Measurements from ENCODE around the gene TIMELESS. TPM values are rescaled to one million over a fixed set of nuclear protein-coding genes. Genes with fewer than 3 reads are reported as not detected.

Gene TIMELESS
- total RNA-seq, 4 donors from 2014 or later = 6.9 to 16.4 (median 11.4) TPM

- intact Hi-C loops (cut with DNase I) = no loop called here
- no peaks in the 10 kb centered on the region for H3K9me3 ChIP-seq
- H3K27ac ChIP-seq = no peak overlapping the region
- 65 to 71% methylated on average over 7 of the region's 7 CpGs for WGBS, 2 donors
- no peaks in the 10 kb centered on the region for H3K36me3 ChIP-seq
- no peak for DNase-seq
- no peaks in the 10 kb centered on the region for H3K27me3 ChIP-seq
- TF ChIP-seq CTCF (IDR thresholded peaks at IDR 0.05) (no peak), POLR2A (IDR thresholded peaks at IDR 0.05) (no peak)
- no peaks in the 10 kb centered on the region for H3K4me1 ChIP-seq
- H3K4me3 ChIP-seq = no peak overlapping the region
These were observed 74.3 kb downstream of the TIMELESS start for GRCh38 chr12:56374726-56375597.

GRCh38 chr12:56373515-56373914, 75.7 kb downstream of the TIMELESS start:
- Histone ChIP-seq H3K27ac (no peak overlapping the region), H3K27me3 (no peaks in the 10 kb centered on the region), H3K4me1 (no peaks in the 10 kb centered on the region), H3K9me3 (no peaks in the 10 kb centered on the region), H3K36me3 (no peaks in the 10 kb centered on the region), H3K4me3 (no peak overlapping the region)
- DNase-seq = no peak
- no peak for TF ChIP-seq CTCF (IDR thresholded peaks at IDR 0.05)
- no peak for TF ChIP-seq POLR2A (IDR thresholded peaks at IDR 0.05)
- WGBS, 2 donors = 94 to 96% methylated on average over 1 of the region's 1 CpG
- intact Hi-C loops (cut with DNase I) = no loop called here

GRCh38 chr12:56366948-56367347, 82.3 kb downstream of the TIMELESS start:
- WGBS, 2 donors = 73 to 86% methylated on average over 2 to 3 of the region's 3 CpGs
- DNase-seq = no peak
- Histone ChIP-seq H3K9me3 (no peaks in the 10 kb centered on the region), H3K27me3 (no peaks in the 10 kb centered on the region), H3K4me3 (no peak overlapping the region), H3K36me3 (no peaks in the 10 kb centered on the region), H3K4me1 (no peaks in the 10 kb centered on the region), H3K27ac (no peak overlapping the region)
- TF ChIP-seq CTCF (IDR thresholded peaks at IDR 0.05) (no peak), POLR2A (IDR thresholded peaks at IDR 0.05) (no peak)
- intact Hi-C loops (cut with DNase I) = no loop called here

Other genes with a start within 250 kb of the TIMELESS start
- 10 to 100 TPM; 21.1 to 42.5 (median 28.6) TPM for gene RNF41, start 227.5 kb downstream of the TIMELESS start, total RNA-seq
- 10 to 100 TPM; 17.2 to 31.0 (median 21.6) TPM for gene NABP2, start 225.1 kb downstream of the TIMELESS start, total RNA-seq
- 1 to 10 TPM in 1 of 4 donors, not detected in 3; 1.1 TPM for gene SLC39A5, start 219.4 kb downstream of the TIMELESS start, total RNA-seq
- gene ANKRD52, start 191.0 kb downstream of the TIMELESS start, total RNA-seq = 10 to 100 TPM in 3 of 4 donors, 1 to 10 TPM in 1; 9.2 to 15.8 (median 13.9) TPM
- gene COQ10A, start 182.5 kb downstream of the TIMELESS start, total RNA-seq = 1 to 10 TPM; 1.6 to 9.5 (median 4.1) TPM
- gene CS, start 149.1 kb downstream of the TIMELESS start, total RNA-seq = 100 to 1,000 TPM; 126 to 175 (median 133) TPM
- 10 to 100 TPM; 37.2 to 66.6 (median 55.3) TPM for gene CNPY2, start 133.4 kb downstream of the TIMELESS start, total RNA-seq
- 10 to 100 TPM; 10.2 to 35.9 (median 14.9) TPM for gene PAN2, start 115.4 kb downstream of the TIMELESS start, total RNA-seq
- gene IL23A, start 110.5 kb downstream of the TIMELESS start, total RNA-seq = 10 to 100 TPM in 1 of 4 donors, 1 to 10 TPM in 2, not detected in 1; 2.6 to 28.6 (median 2.8) TPM
- gene STAT2, start 89.3 kb downstream of the TIMELESS start, total RNA-seq = 10 to 100 TPM; 54.3 to 83.7 (median 62.4) TPM
- gene APOF, start 86.6 kb downstream of the TIMELESS start, total RNA-seq = not detected
- under 1 TPM in 1 of 4 donors, not detected in 3; 0.09 TPM for gene MIP, start 5.2 kb upstream of the TIMELESS start, total RNA-seq
- 1 to 10 TPM; 2.3 to 3.6 (median 2.9) TPM for gene SPRYD4, start 19.2 kb upstream of the TIMELESS start, total RNA-seq
- 10 to 100 TPM in 1 of 4 donors, 1 to 10 TPM in 3; 4.9 to 10.5 (median 7.8) TPM for gene GLS2, start 38.7 kb upstream of the TIMELESS start, total RNA-seq
- 10 to 100 TPM in 1 of 4 donors, 1 to 10 TPM in 3; 4.0 to 16.8 (median 6.8) TPM for gene RBMS2, start 72.4 kb upstream of the TIMELESS start, total RNA-seq
- gene BAZ2A, start 180.9 kb upstream of the TIMELESS start, total RNA-seq = 10 to 100 TPM; 36.7 to 65.3 (median 59.8) TPM
- 100 to 1,000 TPM; 337 to 726 (median 526) TPM for gene ATP5F1B, start 196.6 kb upstream of the TIMELESS start, total RNA-seq
- gene PTGES3, start 238.9 kb upstream of the TIMELESS start, total RNA-seq = 100 to 1,000 TPM in 2 of 4 donors, 10 to 100 TPM in 2; 61.9 to 157 (median 100) TPM

Data from esophagus squamous epithelium (tissue), 5 donors.